Erythroblast (primary cell): ENCODE data around the gene GRIK4.

Source experiments
- DNase-seq, 2 experiments: peaks; one replicate each; lab custom pipeline; 2025; lab: John Stamatoyannopoulos, UW
- GATA1 ChIP-seq: IDR thresholded peaks from 2 replicates; pipeline ENCODE4 v1.6.1; 2011; ENCODE audit warnings: low read depth, mild to moderate bottlenecking, control low read depth, low read length, moderate library complexity
- POLR2A ChIP-seq: IDR thresholded peaks from 2 replicates; pipeline ENCODE4 v1.6.1; 2011; ENCODE audit warnings: mild to moderate bottlenecking, low read length

GRIK4 gene

DNA sequence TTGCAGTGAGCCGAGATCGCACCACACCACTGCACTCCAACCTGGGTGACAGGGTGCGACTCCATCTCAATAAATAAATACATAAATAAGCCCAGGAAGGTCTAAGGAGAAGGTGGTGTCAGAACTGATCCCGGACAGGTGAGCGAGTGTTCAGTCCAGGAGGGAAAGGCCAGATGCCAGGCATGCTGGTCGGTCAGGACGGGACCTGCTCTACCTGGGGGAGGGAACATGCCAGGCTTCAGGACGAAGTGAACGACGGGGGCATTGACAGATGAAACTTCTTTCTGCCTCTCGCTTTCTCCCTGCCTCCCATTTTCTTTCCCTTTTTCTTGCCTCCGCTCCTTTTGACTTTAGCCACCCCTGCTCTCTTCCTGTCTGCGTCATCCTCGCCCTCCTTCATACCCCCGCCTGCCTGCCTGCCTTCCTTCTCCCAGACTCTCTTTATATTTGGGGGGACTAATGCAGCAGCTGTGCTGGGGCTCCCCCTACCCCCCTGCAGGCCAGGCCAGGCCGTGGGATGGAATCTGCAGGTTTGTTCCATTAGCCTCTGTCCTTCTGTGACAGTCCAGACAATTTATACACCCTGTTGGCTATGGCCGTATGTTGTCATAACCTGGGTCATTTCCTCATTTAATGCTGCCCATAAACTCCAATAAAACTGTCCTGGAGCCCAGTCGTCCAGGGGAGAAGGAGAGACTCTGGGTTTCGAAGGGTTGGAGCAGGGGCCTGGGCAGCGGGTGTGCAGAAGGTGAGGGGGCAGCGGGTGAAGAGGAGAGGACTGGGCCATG is 303.2 kb downstream of the GRIK4 start:
- DNase-seq: no peak
- TF ChIP-seq POLR2A: no peak
- no peak for TF ChIP-seq GATA1

DNA sequence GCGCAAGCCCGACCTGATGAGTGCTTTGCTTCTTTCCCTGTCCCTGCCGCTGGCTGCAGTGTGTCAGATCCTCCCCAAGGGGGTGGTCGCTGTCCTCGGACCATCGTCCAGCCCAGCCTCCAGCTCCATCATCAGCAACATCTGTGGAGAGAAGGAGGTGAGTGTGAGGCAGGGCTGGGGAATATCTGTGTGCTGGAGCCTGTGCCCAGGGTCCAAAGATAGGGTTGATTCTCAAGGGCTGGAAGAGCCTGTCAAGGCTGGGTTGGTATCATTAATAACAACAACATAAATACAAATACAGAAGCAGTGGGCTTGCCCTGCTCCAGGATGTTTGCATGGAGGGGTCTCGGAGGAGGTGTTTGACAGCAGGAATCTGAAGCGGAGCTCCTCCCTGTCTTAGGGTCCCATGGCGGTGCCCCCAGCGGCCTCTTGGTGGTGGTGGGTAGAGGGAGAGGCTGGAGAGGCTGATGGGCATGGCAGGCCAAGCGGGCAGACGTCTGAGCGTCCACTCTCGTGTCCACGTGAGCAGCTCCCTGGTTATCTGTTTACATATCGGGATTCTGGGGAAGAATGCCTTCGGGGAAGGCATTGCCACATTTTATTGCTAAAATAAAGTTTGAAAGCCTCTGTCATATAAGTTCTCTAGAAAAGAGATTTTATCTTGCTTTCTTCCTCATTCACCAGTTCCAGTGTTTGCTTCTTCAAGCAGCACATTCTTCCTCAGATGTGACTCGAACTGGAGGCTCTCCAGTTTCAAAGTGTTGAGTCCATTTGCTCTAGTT is 304.0 kb downstream of the GRIK4 start:
- TF ChIP-seq POLR2A (no peak), GATA1 (no peak)

DNA sequence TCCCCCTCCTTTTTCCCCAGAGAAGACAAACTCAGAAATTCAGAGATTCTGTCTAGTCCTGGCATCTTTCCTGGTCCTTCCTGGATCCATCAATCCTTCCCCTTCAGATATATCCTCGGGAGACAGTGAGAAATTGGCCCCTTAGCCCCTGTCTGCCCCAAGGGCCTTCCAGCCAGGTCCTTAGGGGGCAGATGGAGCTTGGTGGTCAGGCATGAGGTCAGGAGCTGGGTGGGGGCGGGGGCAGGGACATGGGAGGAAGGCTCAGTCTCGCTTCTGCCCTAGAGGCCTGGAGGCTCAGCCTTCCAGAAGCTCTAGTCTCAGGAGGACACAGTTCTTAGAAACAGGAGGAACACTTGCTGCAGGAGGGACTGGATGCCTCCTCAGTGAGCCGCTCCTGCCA is 304.6 kb downstream of the GRIK4 start:
- DNase-seq: no peak
- TF ChIP-seq POLR2A: no peak

More for the DNA sequence above, 304.0 kb downstream of the GRIK4 start:
- no peak for DNase-seq

- TF ChIP-seq POLR2A (no peak), GATA1 (no peak)
- DNase-seq: no peak
Measured at GRCh38 chr11:120816711-120817110, 305.2 kb downstream of the GRIK4 start.

DNA sequence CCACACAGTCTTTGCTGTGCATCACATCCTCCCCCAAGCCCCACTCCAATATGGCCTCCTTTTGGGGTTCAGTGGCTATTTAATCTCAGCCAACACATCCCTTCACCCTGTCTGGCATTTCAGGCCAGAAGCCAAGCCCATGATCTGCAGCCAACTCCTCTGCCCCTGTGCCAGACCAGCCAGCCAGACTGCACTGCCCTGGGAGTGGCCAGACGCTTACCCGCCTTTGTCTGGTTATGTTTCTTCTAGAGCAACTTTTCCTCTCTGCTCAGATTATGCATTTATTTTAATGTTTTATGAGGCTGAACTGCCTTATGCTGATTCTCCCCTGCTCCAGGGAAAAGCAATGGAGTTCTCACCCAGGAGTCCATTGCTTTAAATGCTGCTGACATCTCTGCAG is 305.6 kb downstream of the GRIK4 start:
- DNase-seq: no peak
- TF ChIP-seq GATA1 (no peak), POLR2A (no peak)

DNA sequence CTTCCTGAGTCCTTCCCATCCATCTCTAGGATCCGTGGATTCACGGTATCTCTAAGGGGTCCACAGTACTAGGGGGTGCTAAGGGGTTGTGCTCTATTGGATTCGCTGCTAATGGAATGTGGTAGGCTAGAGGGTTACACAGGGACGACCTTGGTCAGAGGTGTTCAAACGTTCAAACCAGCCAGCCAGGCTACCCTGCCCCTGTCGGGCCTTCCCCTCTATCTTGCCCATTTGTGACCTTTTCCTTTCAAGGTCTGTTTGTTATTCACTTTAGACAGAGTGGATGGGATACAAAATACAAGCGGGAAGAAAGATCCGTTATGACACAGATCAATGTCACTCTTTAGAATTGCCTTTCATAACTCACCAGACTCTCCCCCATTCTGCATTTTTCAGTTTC is 306.5 kb downstream of the GRIK4 start:
- no peak for TF ChIP-seq GATA1
- DNase-seq: no peak

GRCh38 chr11:120819003-120819402 is 307.5 kb downstream of the GRIK4 start:
- no peak for DNase-seq
- TF ChIP-seq GATA1 (no peak), POLR2A (no peak)

DNA sequence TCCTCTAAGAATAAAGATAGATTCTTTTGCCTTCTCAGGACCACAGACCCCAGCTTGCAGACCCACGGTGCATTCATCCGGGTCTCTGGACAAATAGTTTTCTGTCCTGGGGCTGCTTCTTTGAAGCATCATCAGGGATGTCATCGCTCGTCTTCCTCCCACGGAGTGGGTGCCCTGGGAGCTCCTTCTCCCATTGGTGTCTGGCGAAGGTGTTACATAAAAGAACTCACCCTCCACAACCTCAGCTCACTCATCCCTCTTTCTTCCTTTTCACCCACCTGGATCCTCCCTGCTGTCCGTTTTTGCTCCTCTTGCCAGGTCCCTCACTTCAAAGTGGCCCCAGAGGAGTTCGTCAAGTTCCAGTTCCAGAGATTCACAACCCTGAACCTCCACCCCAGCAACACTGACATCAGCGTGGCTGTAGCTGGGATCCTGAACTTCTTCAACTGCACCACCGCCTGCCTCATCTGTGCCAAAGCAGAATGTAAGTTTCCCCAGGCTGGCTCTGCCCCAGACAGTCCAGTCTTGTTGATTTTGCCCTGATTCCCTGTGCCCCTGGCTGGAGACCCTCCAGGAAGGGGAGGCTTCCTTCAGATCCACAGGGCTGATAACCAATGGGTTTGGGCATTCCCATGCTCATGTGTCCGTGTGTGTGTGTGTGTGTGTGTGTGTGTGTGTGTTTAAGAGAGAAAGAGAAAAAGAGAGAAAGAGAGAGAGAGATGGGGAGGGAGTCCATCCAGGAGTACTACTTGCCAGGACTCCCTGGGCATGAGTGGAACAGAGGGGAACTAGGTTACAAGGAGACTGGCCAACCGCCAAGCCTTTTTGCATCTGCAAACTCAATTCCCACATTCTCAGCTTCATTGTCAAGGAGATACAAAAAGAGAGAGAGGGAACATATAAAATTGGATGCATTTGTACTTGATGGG is 308.2 kb downstream of the GRIK4 start:
- TF ChIP-seq GATA1: no peak
- TF ChIP-seq POLR2A: no peak
- DNase-seq: no peak

GRCh38 chr11:120823159-120823558 is 311.6 kb downstream of the GRIK4 start:
- no peak for DNase-seq
- TF ChIP-seq POLR2A (no peak), GATA1 (no peak)

GRCh38 chr11:120824242-120824641 is 312.7 kb downstream of the GRIK4 start:
- TF ChIP-seq GATA1 (no peak), POLR2A (no peak)
- no peak for DNase-seq

DNA sequence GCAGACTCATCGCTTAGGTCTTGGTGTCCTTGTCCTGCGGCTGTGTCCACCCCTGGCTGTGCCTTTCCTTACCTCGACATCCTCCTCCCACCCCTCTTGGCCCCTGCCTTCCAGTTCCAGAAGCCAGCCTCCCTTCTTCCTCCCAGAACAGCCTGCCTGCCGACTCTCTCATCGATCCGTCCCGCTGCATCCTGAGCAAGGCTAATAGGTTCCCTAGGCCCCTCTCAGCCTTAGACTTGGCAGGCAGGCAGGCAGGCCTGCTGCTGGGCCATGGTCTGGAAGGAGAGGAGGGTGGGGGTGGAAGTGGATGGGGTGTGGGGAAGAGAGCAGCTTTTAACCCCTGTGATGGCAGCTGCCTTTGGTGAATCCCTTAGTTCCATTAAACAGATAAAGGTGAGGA is 315.6 kb downstream of the GRIK4 start:
- no peak for TF ChIP-seq POLR2A
- no peak for TF ChIP-seq GATA1
- no peak for DNase-seq

GRCh38 chr11:120827820-120828219 is 316.3 kb downstream of the GRIK4 start:
- DNase-seq: no peak
- TF ChIP-seq POLR2A (no peak), GATA1 (no peak)

DNA sequence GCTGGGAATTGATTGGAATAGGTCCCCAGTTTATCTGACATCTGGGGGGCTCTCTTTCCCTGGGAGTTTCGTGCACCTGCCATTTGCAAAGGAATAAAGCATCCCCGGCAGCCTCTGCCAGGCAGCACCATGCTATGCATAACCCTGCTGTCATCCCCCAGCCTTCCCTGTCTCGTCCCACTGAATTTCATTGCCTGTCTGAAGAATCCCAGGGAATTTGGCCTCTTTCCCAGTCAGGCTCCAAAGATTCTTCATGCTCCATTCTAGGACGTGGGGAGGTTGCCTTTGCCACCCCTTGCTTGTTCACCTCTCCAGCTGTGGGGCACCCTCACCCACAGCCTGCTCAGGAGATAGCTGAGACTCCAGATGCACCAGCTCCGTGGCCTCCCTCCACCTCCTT is 317.3 kb downstream of the GRIK4 start:
- TF ChIP-seq POLR2A: no peak
- TF ChIP-seq GATA1: no peak
- DNase-seq: no peak

- DNase-seq: no peak
- TF ChIP-seq POLR2A: no peak
Measured at GRCh38 chr11:120830085-120830620, 318.6 kb downstream of the GRIK4 start.
